Globus pallidus (tissue), 1 donor: ENCODE measurements around the gene NPTN.

Source experiments
- DNase-seq: peaks from one replicate; pipeline ENCODE4 v3.0.0-alpha.2; 2015; ENCODE audit warnings: low spot score

NPTN gene

GRCh38 chr15:73518180-73518862 is 114.9 kb downstream of the NPTN start:
- no peak for DNase-seq

GRCh38 chr15:73517566-73517965 is 115.6 kb downstream of the NPTN start:
- DNase-seq, result no peak

GRCh38 chr15:73515527-73515926 is 117.7 kb downstream of the NPTN start:
- no peak for DNase-seq
